HG02981 (cell line): Measurements from ENCODE around the gene EDIL3.

Source experiments
- ATAC-seq: cut with Tn5 transposase; IDR thresholded peaks from one replicate; pipeline ENCODE4 v1.9.1; 2021; ENCODE audit warnings: mild to moderate bottlenecking, moderate library complexity; ENCODE audit not compliant: unreplicated experiment

Gene EDIL3

GRCh38 chr5:84384604-84385575 is at the start of gene EDIL3:
EDIL3 (minus strand) TSS chr5:84384880; CDS start chr5:84384374, 506 bp downstream.
- no peak for ATAC-seq

GRCh38 chr5:84433461-84433860 is 48.8 kb upstream of the EDIL3 start:
- no peak for ATAC-seq

GRCh38 chr5:84430863-84431663 is 46.4 kb upstream of the EDIL3 start:
- no peak for ATAC-seq

- no peak for ATAC-seq
These were observed 45.4 kb upstream of the EDIL3 start for GRCh38 chr5:84430079-84430478.

- ATAC-seq: no peak
These were observed 40.7 kb upstream of the EDIL3 start for GRCh38 chr5:84425365-84425881.

GRCh38 chr5:84419742-84420141 is 35.1 kb upstream of the EDIL3 start:
- no peak for ATAC-seq

- ATAC-seq: no peak
These were observed 27.3 kb upstream of the EDIL3 start for GRCh38 chr5:84411832-84412605.

GRCh38 chr5:84406111-84406510 is 21.4 kb upstream of the EDIL3 start:
- no peak for ATAC-seq

- no peak for ATAC-seq
These were observed 19.1 kb upstream of the EDIL3 start for GRCh38 chr5:84403773-84404172.

GRCh38 chr5:84397385-84397784 is 12.7 kb upstream of the EDIL3 start:
- ATAC-seq: no peak

- no peak for ATAC-seq
These were observed 9.3 kb upstream of the EDIL3 start for GRCh38 chr5:84393969-84394368.

GRCh38 chr5:84392836-84393235 is 8.2 kb upstream of the EDIL3 start:
- no peak for ATAC-seq

GRCh38 chr5:84385705-84386104 is 1.0 kb upstream of the EDIL3 start:
- ATAC-seq: no peak

GRCh38 chr5:84383816-84384603 is 670 bp downstream of the EDIL3 start:
- no peak for ATAC-seq

- ATAC-seq: no peak
These were observed 1.3 kb downstream of the EDIL3 start for GRCh38 chr5:84383296-84383815.

GRCh38 chr5:84382363-84383295 is 2.1 kb downstream of the EDIL3 start:
- no peak for ATAC-seq

- ATAC-seq: no peak
These were observed 2.9 kb downstream of the EDIL3 start for GRCh38 chr5:84381502-84382362.

GRCh38 chr5:84379749-84380148 is 4.9 kb downstream of the EDIL3 start:
- no peak for ATAC-seq
